H9 (cell line): Measurements from ENCODE around the gene MACROD1. TPM values are rescaled to one million over a fixed set of nuclear protein-coding genes. Genes with fewer than 3 reads are reported as not detected.
A peak's percentile ranks its signal among the peaks of the same experiment; 100 is the strongest.

ENCODE experiments used
- DNase-seq: peaks from one replicate; pipeline ENCODE4 v3.0.0-alpha.2; 2017
- H2AFZ ChIP-seq: one replicate; pipeline ENCODE4 v1.6.1; 2013; ENCODE audit warnings: mild to moderate bottlenecking, low read length, control low read depth, moderate library complexity
- H2AK5ac ChIP-seq: 2 replicates; pipeline ENCODE4 v1.6.1; 2013; ENCODE audit warnings: low read length, control low read depth, mixed read lengths; ENCODE audit not compliant: insufficient read length
- H2BK120ac ChIP-seq: one replicate; pipeline ENCODE4 v1.6.1; 2013; ENCODE audit warnings: low read depth, mild to moderate bottlenecking, low read length, control low read depth, inconsistent platforms; ENCODE audit not compliant: poor library complexity, severe bottlenecking
- H2BK12ac ChIP-seq: 2 replicates; pipeline ENCODE4 v1.6.1; 2013; ENCODE audit warnings: low read length, control low read depth, mixed read lengths, low read depth; ENCODE audit not compliant: insufficient read length
- H2BK15ac ChIP-seq: 2 replicates; pipeline ENCODE4 v1.6.1; 2013; ENCODE audit warnings: low read depth, low read length, control low read depth
- H2BK20ac ChIP-seq: one replicate; pipeline ENCODE4 v1.6.1; 2013; ENCODE audit warnings: low read depth, mild to moderate bottlenecking, low read length, control low read depth, inconsistent platforms; ENCODE audit not compliant: poor library complexity, severe bottlenecking
- H2BK5ac ChIP-seq: 2 replicates; pipeline ENCODE4 v1.6.1; 2013; ENCODE audit warnings: low read length, control low read depth, mixed read lengths; ENCODE audit not compliant: insufficient read length
- H3K14ac ChIP-seq: 2 replicates; pipeline ENCODE4 v1.6.1; 2013; ENCODE audit warnings: low read length, control low read depth; ENCODE audit not compliant: insufficient read depth
- H3K18ac ChIP-seq: 2 replicates; pipeline ENCODE4 v1.6.1; 2013; ENCODE audit warnings: low read depth, mild to moderate bottlenecking, mixed read lengths, low read length, control low read depth; ENCODE audit not compliant: insufficient read length
- H3K23ac ChIP-seq: 2 replicates; pipeline ENCODE4 v1.6.1; 2013; ENCODE audit warnings: low read length, control low read depth, mixed read lengths, low read depth; ENCODE audit not compliant: insufficient read length
- H3K23me2 ChIP-seq: 2 replicates; pipeline ENCODE4 v1.6.1; 2013; ENCODE audit warnings: low read depth, mild to moderate bottlenecking, mixed read lengths, low read length, control low read depth; ENCODE audit not compliant: insufficient read length, poor library complexity, severe bottlenecking
- H3K27ac ChIP-seq: 2 replicates; pipeline ENCODE4 v1.5.1; 2013; ENCODE audit warnings: low read length, control low read depth, mixed read lengths, low read depth; ENCODE audit not compliant: insufficient read length
- H3K27me3 ChIP-seq: 2 replicates; pipeline ENCODE4 v1.6.1; 2013; ENCODE audit warnings: low read length, control low read depth, inconsistent platforms; ENCODE audit not compliant: insufficient read depth
- H3K4ac ChIP-seq: 2 replicates; pipeline ENCODE4 v1.6.1; 2013; ENCODE audit warnings: low read depth, mild to moderate bottlenecking, control low read depth, inconsistent platforms, low read length, moderate library complexity
- H3K4me1 ChIP-seq: 2 replicates; pipeline ENCODE4 v1.6.1; 2013; ENCODE audit warnings: low read length, control low read depth, inconsistent platforms; ENCODE audit not compliant: insufficient read depth
- H3K4me2 ChIP-seq: 2 replicates; pipeline ENCODE4 v1.6.1; 2013; ENCODE audit warnings: low read length, control low read depth, mixed read lengths; ENCODE audit not compliant: insufficient read length, insufficient read depth
- H3K56ac ChIP-seq: 2 replicates; pipeline ENCODE4 v1.6.1; 2013; ENCODE audit warnings: low read depth, mild to moderate bottlenecking, mixed read lengths, low read length, control low read depth; ENCODE audit not compliant: insufficient read length
- H3K79me1 ChIP-seq: 2 replicates; pipeline ENCODE4 v1.6.1; 2013; ENCODE audit warnings: low read depth, mild to moderate bottlenecking, moderate library complexity, low read length, control low read depth, inconsistent platforms; ENCODE audit not compliant: insufficient read depth, poor library complexity, severe bottlenecking
- H3K79me2 ChIP-seq: 2 replicates; pipeline ENCODE4 v1.6.1; 2013; ENCODE audit warnings: low read length, control low read depth, inconsistent platforms; ENCODE audit not compliant: insufficient read depth
- H3K9ac ChIP-seq: 2 replicates; pipeline ENCODE4 v1.6.1; 2013; ENCODE audit warnings: low read length, control low read depth, mixed read lengths; ENCODE audit not compliant: insufficient read length; ENCODE audit errors: extremely low read depth
- H3K9me3 ChIP-seq: one replicate; pipeline ENCODE4 v1.6.1; 2013; ENCODE audit warnings: low read depth, low read length, inconsistent platforms; ENCODE audit not compliant: control insufficient read depth
- H3T11ph ChIP-seq: one replicate; pipeline ENCODE4 v1.6.1; 2013; ENCODE audit warnings: mild to moderate bottlenecking, low read length, control low read depth, inconsistent platforms
- H4K20me1 ChIP-seq: one replicate; pipeline ENCODE4 v1.6.1; 2013; ENCODE audit not compliant: control insufficient read depth, insufficient read length, insufficient read depth
- H4K5ac ChIP-seq: 2 replicates; pipeline ENCODE4 v1.6.1; 2013; ENCODE audit warnings: low read depth, mild to moderate bottlenecking, mixed read lengths, low read length, control low read depth; ENCODE audit not compliant: insufficient read length
- H4K8ac ChIP-seq: replicated peaks from 2 replicates; pipeline ENCODE4 v1.6.1; 2013; ENCODE audit warnings: low read length, control low read depth, mixed read lengths, low read depth; ENCODE audit not compliant: insufficient read length
- H4K91ac ChIP-seq: 2 replicates; pipeline ENCODE4 v1.6.1; 2013; ENCODE audit warnings: low read depth, mild to moderate bottlenecking, moderate library complexity, mixed read lengths, low read length, control low read depth; ENCODE audit not compliant: insufficient read length
- H3K27ac Mint-ChIP-seq, 3 experiments: 2 replicates in 2 of 3; 3 replicates in 1 of 3; pipeline ENCODE4 v1.8.0; 2020 to 2021; ENCODE audit warnings: mixed read lengths in 3 of 3, mild to moderate bottlenecking in 1 of 3, moderate library complexity in 1 of 3
- H3K27me3 Mint-ChIP-seq: 2 replicates; pipeline ENCODE4 v1.8.0; 2021; ENCODE audit warnings: low read depth, mild to moderate bottlenecking, moderate library complexity, mixed read lengths
- H3K36me3 Mint-ChIP-seq, 3 experiments: 2 replicates in 2 of 3; 3 replicates in 1 of 3; pipeline ENCODE4 v1.8.0; 2020 to 2021; ENCODE audit warnings: low read depth in 3 of 3, mixed read lengths in 3 of 3; ENCODE audit not compliant: insufficient read depth in 1 of 3
- H3K4me1 Mint-ChIP-seq, 2 experiments: 2 replicates each; pipeline ENCODE4 v1.8.0; 2020; ENCODE audit warnings: mixed read lengths in 2 of 2
- H3K4me3 Mint-ChIP-seq, 2 experiments: 2 replicates in 1 of 2; 3 replicates in 1 of 2; pipeline ENCODE4 v1.8.0; 2020 to 2021; ENCODE audit warnings: mild to moderate bottlenecking in 2 of 2, mixed read lengths in 2 of 2, moderate library complexity in 1 of 2
- H3K9me3 Mint-ChIP-seq, 2 experiments: 2 replicates in 1 of 2; 3 replicates in 1 of 2; pipeline ENCODE4 v1.8.0; 2020; ENCODE audit warnings: mild to moderate bottlenecking in 2 of 2, mixed read lengths in 2 of 2, moderate library complexity in 1 of 2
- WGBS: extraction: QIAGEN DNeasy Blood & Tissue Kit; methylation state at CpG from one replicate; pipeline ENCODE4 v1.1.7; 2013; ENCODE audit warnings: missing lambda C conversion rate, low lambda C conversion rate, mixed read lengths; ENCODE audit not compliant: insufficient read length; ENCODE audit errors: extremely low coverage; 5-methylcytosine and 5-hydroxymethylcytosine counted together
- total RNA-seq: library from RNA; stranded (reverse); gene quantifications from 2 replicates; pipeline ENCODE4 v1.2.1, GENCODE V29; 2021
- TF ChIP-seq, protein P1 (sequence below): fragments of 200-600 bp; sonication (generic); conservative IDR thresholded peaks from 3 replicates; pipeline ENCODE4 v1.8.0; 2021; ENCODE audit warnings: antibody characterized with exemption, mild to moderate bottlenecking

The MACROD1 gene
- total RNA-seq, 1 experiment from 2014 or later, result 21.2 TPM

DNA sequence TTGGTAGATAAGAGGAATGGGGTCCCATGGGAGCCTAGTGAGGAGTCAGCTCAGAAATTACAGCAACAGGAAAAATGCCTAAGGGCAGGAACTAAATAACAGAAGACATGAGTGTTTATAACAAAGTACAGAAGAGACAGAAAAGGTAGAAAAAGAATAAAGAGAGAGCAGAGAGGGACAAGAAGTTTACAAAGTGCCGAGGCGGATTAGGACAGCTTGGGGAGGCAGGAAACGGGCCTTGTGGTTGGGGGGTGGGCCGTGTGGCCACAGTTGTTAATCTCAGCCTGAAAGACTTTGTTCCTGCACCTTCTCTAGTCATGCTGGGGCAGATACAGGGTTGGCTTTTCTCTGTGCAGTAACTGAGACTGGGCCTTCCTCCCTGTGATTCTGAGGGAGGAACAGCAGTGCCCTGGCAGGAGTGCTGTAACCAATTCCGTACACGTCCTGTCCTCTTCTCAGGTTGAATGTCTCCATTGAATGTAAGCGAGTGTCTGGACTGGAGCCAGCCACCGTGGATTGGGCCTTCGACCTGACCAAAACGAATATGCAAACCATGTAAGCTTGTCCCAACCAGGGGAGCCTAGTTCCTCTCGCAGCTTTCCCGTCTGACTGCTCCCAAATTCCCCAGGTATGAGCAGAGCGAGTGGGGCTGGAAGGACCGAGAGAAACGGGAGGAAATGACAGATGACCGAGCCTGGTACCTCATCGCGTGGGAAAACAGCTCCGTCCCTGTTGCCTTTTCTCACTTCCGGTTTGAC is 214.0 kb downstream of the MACROD1 start:
- Histone ChIP-seq H3K9ac (no peak overlapping the region), H2AFZ (no peak overlapping the region)
- H3K36me3 Mint-ChIP-seq, result peaks cover 41 to 80% (median 72%) of the 10 kb centered on the region in 3 experiments

More for the DNA sequence above, 214.0 kb downstream of the MACROD1 start:
- no peak overlapping the region for H2BK120ac ChIP-seq
- H2BK12ac ChIP-seq, result no peak overlapping the region
- H3K27me3 Mint-ChIP-seq, result no peaks in the 10 kb centered on the region
- WGBS, result no CpG with 5 or more reads among the region's 20 CpGs
- H3K14ac ChIP-seq, result no peak overlapping the region
- H2BK15ac ChIP-seq, result no peak overlapping the region
- no peak overlapping the region for H4K5ac ChIP-seq
- no peak overlapping the region for H3K18ac ChIP-seq
- H3K27me3 ChIP-seq, result no peaks in the 10 kb centered on the region
- no peak overlapping the region for H3K56ac ChIP-seq
- no peak overlapping the region for H3K4me2 ChIP-seq
- DNase-seq, result no peak
- no peaks in the 10 kb centered on the region for H3K79me1 ChIP-seq
- H2AK5ac ChIP-seq, result no peak overlapping the region
- H3K4me1 ChIP-seq, result no peaks in the 10 kb centered on the region
- H3K27ac ChIP-seq, result no peak overlapping the region
- peak overlapping the region; percentile 1 to 68 (median 41); a peak in 5 of 7 replicates for H3K27ac Mint-ChIP-seq
- no peaks in the 10 kb centered on the region for H3K23me2 ChIP-seq
- H3K23ac ChIP-seq, result no peak overlapping the region
- H3K4me3 Mint-ChIP-seq, result no peak overlapping the region
- peaks cover 4 to 14% of the 10 kb centered on the region in 2 experiments; a peak in 3 of 4 replicates for H3K4me1 Mint-ChIP-seq
- TF ChIP-seq, protein P1, sequence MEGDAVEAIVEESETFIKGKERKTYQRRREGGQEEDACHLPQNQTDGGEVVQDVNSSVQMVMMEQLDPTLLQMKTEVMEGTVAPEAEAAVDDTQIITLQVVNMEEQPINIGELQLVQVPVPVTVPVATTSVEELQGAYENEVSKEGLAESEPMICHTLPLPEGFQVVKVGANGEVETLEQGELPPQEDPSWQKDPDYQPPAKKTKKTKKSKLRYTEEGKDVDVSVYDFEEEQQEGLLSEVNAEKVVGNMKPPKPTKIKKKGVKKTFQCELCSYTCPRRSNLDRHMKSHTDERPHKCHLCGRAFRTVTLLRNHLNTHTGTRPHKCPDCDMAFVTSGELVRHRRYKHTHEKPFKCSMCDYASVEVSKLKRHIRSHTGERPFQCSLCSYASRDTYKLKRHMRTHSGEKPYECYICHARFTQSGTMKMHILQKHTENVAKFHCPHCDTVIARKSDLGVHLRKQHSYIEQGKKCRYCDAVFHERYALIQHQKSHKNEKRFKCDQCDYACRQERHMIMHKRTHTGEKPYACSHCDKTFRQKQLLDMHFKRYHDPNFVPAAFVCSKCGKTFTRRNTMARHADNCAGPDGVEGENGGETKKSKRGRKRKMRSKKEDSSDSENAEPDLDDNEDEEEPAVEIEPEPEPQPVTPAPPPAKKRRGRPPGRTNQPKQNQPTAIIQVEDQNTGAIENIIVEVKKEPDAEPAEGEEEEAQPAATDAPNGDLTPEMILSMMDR, result no peak
- no peaks in the 10 kb centered on the region for H3K79me2 ChIP-seq
- no peak overlapping the region for H2BK5ac ChIP-seq
- H4K8ac ChIP-seq, result no peak overlapping the region
- H2BK20ac ChIP-seq, result no peak overlapping the region
- no peaks in the 10 kb centered on the region for H3K9me3 ChIP-seq
- no peaks in the 10 kb centered on the region for H3K9me3 Mint-ChIP-seq
- H4K20me1 ChIP-seq, result no peaks in the 10 kb centered on the region
- H3K4ac ChIP-seq, result no peak overlapping the region
- H3T11ph ChIP-seq, result no peak overlapping the region
- H4K91ac ChIP-seq, result no peak overlapping the region

Other genes starting within 250 kb of the MACROD1 start
- gene RCOR2, start 248.9 kb downstream of the MACROD1 start, total RNA-seq, result 117 and 118 TPM in 2 replicates
- 43.9 and 44.4 TPM in 2 replicates for gene NAA40, start 227.1 kb downstream of the MACROD1 start, total RNA-seq
- 402 and 429 TPM in 2 replicates for gene COX8A, start 191.5 kb downstream of the MACROD1 start, total RNA-seq
- 114 TPM in 2 replicates for gene OTUB1, start 179.7 kb downstream of the MACROD1 start, total RNA-seq
- gene FLRT1, start 130.2 kb downstream of the MACROD1 start, total RNA-seq, result 0.24 and 0.31 TPM in 2 replicates
- gene STIP1, start 20.1 kb upstream of the MACROD1 start, total RNA-seq, result 331 and 338 TPM in 2 replicates
- 6.6 and 10.6 TPM in 2 replicates for gene FERMT3, start 40.6 kb upstream of the MACROD1 start, total RNA-seq
- gene TRPT1, start 60.1 kb upstream of the MACROD1 start, total RNA-seq, result 31.5 and 33.6 TPM in 2 replicates
- 39.6 and 45.8 TPM in 2 replicates for gene NUDT22, start 60.2 kb upstream of the MACROD1 start, total RNA-seq
- gene DNAJC4, start 64.4 kb upstream of the MACROD1 start, total RNA-seq, result 21.0 and 24.2 TPM in 2 replicates
- 57.1 and 57.7 TPM in 2 replicates for gene VEGFB, start 68.5 kb upstream of the MACROD1 start, total RNA-seq
- gene FKBP2, start 75.0 kb upstream of the MACROD1 start, total RNA-seq, result 36.5 and 41.0 TPM in 2 replicates
- 358 and 363 TPM in 2 replicates for gene PPP1R14B, start 80.8 kb upstream of the MACROD1 start, total RNA-seq
- gene PLCB3, start 85.4 kb upstream of the MACROD1 start, total RNA-seq, result 79.3 and 80.2 TPM in 2 replicates
- gene BAD, start 118.6 kb upstream of the MACROD1 start, total RNA-seq, result 23.3 and 25.0 TPM in 2 replicates
- 39.6 and 49.7 TPM in 2 replicates for gene GPR137, start 119.7 kb upstream of the MACROD1 start, total RNA-seq
- 0.28 and 0.31 TPM in 2 replicates for gene KCNK4, start 125.2 kb upstream of the MACROD1 start, total RNA-seq
- gene CATSPERZ, start 134.2 kb upstream of the MACROD1 start, total RNA-seq, result 0.92 and 1.3 TPM in 2 replicates
- gene ESRRA, start 139.4 kb upstream of the MACROD1 start, total RNA-seq, result 42.3 and 44.0 TPM in 2 replicates
- gene TRMT112, start 151.4 kb upstream of the MACROD1 start, total RNA-seq, result 315 and 341 TPM in 2 replicates
- gene PRDX5, start 152.0 kb upstream of the MACROD1 start, total RNA-seq, result 225 and 228 TPM in 2 replicates
- gene CCDC88B, start 174.1 kb upstream of the MACROD1 start, total RNA-seq, result 11.2 and 12.2 TPM in 2 replicates
- 10.8 and 11.1 TPM in 2 replicates for gene RPS6KA4, start 193.0 kb upstream of the MACROD1 start, total RNA-seq